ENCODE measurements around the gene SEMA7A. TPM values are rescaled to one million over a fixed set of nuclear protein-coding genes. Genes with fewer than 3 reads are reported as not detected.

The SEMA7A gene
- 0.65 and 2.9 TPM in 2 replicates for total RNA-seq

GRCh38 chr15:74433592-74434262 lies at the start of gene SEMA7A:
SEMA7A (minus strand) TSS chr15:74433958; CDS start chr15:74433918, 40 bp downstream.

GRCh38 chr15:74460871-74461846 lies 27.4 kb upstream of the SEMA7A start, which contains the start of gene UBL7:
UBL7 (minus strand) TSS chr15:74461160; CDS start chr15:74458867, 2,293 bp downstream.

GRCh38 chr15:74367296-74367854 lies 66.4 kb downstream of the SEMA7A start, which contains the start of gene CYP11A1:
CYP11A1 (minus strand) TSS chr15:74367646; CDS start chr15:74367585, 61 bp downstream.

Other genes starting within 250 kb of the SEMA7A start
- 0.06 TPM in 1 of 2 replicates, not detected in the other for gene STRA6, start 231.2 kb downstream of the SEMA7A start, total RNA-seq
- gene CCDC33, start 197.6 kb downstream of the SEMA7A start, total RNA-seq = not detected in 2 replicates
- gene CYP11A1, start 66.3 kb downstream of the SEMA7A start, total RNA-seq = not detected in 2 replicates
- 16.8 and 24.0 TPM in 2 replicates for gene UBL7, start 27.2 kb upstream of the SEMA7A start, total RNA-seq
- gene ARID3B, start 107.3 kb upstream of the SEMA7A start, total RNA-seq = 1.9 and 5.3 TPM in 2 replicates
- 41.6 and 70.8 TPM in 2 replicates for gene CLK3, start 181.9 kb upstream of the SEMA7A start, total RNA-seq